ENCODE results near the gene KCMF1. TPM values are rescaled to one million over a fixed set of nuclear protein-coding genes. Genes with fewer than 3 reads are reported as not detected.
A peak's percentile ranks its signal among the peaks of the same experiment; 100 is the strongest.

Gene KCMF1
- total and polyA plus RNA-seq, 2 donors, result 39.7 to 42.7 TPM

DNA sequence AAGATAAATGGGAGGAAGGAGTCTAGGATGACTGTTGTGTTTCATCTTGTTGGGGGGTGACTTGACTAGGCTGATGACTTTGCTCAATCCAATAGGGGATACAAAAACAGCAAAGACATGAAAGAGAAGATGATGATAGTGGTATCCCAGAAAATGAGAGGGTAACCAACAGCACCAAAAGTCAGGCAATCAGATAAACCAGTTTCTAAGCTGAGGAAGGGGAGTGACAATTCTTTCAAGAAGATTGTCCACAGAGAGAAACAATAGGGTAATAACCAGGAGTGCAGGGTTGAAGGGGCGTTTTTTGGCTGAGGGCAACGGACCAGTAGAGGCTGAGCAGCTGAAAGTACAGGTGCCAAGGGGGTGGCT lies 7.7 kb upstream of the KCMF1 start:
- H3K27ac ChIP-seq (ENCODE audit: low read depth), result no peak overlapping the region
- no peak for DNase-seq (ENCODE audit: extremely low spot score)
- no peaks in the 10 kb centered on the region for H3K36me3 ChIP-seq (ENCODE audit: insufficient read depth)
- H3K4me1 ChIP-seq (ENCODE audit: insufficient read depth), result peaks cover 2% of the 10 kb centered on the region
- H3K4me3 ChIP-seq (ENCODE audit: low read depth, low read length), result no peak overlapping the region
- 92% methylated on average over 2 of the region's 2 CpGs for WGBS

DNA sequence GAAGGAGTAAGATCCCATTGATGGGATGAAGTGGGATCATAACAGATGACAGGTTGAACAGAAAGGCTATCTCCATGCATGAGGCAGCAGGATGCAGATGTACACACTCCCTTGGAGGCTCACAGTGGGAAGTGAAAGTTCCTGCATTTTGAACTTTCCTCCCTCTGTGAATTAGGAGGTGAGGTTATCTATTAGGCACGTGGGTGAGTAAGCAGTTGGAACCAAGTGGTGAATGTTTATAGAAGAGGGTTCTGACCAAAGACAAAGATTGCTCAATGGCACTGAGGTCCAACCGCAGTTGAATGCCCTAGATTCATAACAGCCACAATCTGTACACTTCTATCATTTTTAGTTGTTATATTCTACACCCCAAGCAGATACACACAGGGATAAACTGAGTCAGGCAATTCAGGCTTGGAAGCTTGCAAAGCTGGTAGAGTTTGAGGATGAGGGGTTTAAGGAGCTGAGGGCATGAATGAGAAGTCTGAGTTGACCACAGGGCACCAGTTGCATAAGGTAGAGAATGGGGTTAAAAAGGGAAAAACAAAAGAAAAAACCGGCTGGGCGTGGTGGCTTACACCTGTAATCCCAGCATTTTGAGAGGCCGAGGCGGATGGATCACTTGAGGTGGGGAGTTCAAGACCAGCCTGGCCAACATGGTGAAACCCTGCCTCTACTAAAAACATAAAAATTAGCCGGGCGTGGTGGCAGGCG lies 7.1 kb upstream of the KCMF1 start:
- Histone ChIP-seq H3K36me3 (ENCODE audit: insufficient read depth) (no peaks in the 10 kb centered on the region), H3K4me3 (ENCODE audit: low read depth, low read length) (no peak overlapping the region), H3K4me1 (ENCODE audit: insufficient read depth) (peaks cover 2% of the 10 kb centered on the region), H3K27ac (ENCODE audit: low read depth) (no peak overlapping the region)
- DNase-seq (ENCODE audit: extremely low spot score), result no peak
- WGBS, result 86% methylated on average over 9 of the region's 9 CpGs

DNA sequence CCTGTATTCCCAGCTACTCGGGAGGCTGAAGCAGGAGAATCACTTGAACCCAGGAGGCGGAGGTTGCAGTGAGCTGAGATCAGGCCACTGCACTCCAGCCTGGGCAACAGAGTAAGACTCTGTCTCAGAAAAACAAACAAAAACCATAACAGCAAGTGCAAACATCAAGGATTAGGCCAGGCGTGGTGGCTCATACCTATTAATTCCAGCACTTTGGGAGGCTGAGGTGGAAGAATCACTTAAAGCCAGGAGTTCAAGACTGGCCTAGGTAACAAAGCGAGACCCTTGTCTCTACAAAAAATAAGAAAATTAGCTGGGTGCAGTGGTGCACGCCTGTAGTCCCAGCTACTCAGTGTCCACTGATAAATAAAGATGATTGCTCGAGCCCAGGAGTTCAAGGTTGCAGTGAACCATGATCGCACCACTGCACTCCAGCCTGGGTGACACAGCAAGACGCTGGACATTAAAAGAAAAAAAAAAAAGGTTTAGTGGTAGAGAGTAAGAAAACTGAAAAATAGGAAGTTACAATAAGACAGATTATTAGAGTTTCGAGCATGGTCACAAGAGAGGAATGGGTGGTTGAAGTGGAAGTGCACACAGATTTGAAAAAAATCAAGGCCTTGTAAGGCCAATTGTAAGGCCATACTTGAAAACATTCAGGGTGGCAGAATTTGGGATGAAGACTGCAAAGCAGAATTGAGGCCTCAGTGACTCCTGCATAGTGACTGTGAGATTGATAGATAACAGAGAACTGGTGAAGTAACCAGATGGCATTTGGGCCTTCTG lies 6.4 kb upstream of the KCMF1 start:
- no peak overlapping the region for H3K27ac ChIP-seq (ENCODE audit: low read depth)
- DNase-seq (ENCODE audit: extremely low spot score), result no peak
- H3K4me3 ChIP-seq (ENCODE audit: low read depth, low read length), result no peak overlapping the region
- no peaks in the 10 kb centered on the region for H3K4me1 ChIP-seq (ENCODE audit: insufficient read depth)
- 93% methylated on average over 9 of the region's 9 CpGs for WGBS
- no peaks in the 10 kb centered on the region for H3K36me3 ChIP-seq (ENCODE audit: insufficient read depth)

DNA sequence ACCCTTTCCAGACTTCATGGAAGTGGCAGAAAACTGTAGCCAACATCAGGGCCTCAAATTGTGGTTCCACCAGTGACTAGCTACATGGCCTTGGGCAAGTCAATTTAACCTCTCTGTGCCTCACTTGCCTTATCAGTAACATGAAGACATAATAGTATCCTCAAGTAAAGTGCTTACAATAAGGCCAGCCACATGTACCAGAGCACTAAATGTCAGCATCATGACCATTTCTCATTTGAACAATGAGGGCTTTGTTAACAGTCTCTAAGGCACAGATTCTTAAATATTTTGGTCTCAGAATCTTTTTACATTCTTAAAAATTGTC lies 5.8 kb upstream of the KCMF1 start:
- Histone ChIP-seq H3K4me3 (ENCODE audit: low read depth, low read length) (no peak overlapping the region), H3K36me3 (ENCODE audit: insufficient read depth) (no peaks in the 10 kb centered on the region), H3K4me1 (ENCODE audit: insufficient read depth) (no peaks in the 10 kb centered on the region), H3K27ac (ENCODE audit: low read depth) (no peak overlapping the region)
- no peak for DNase-seq (ENCODE audit: extremely low spot score)

DNA sequence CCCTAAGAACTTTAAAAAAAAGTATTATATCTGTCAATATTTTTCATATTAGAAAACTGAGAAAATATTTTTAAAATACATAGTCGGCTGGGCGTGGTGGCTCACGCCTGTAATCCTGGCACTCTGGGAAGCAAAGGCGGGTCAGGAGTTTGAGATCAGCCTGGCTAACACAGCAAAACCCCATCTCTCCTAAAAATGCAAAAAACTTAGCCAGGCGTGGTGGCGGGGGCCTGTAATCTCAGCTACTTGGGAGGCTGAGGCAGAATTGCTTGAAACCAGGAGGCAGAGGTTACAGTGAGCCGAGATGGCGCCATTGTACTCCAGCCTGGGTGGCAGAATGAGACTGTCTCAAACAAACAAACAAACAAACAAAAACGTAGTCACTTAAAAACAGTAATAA lies 5.1 kb upstream of the KCMF1 start:
- WGBS, result 96% methylated on average over 9 of the region's 9 CpGs
- Histone ChIP-seq H3K4me1 (ENCODE audit: insufficient read depth) (no peaks in the 10 kb centered on the region), H3K4me3 (ENCODE audit: low read depth, low read length) (no peak overlapping the region), H3K27ac (ENCODE audit: low read depth) (no peak overlapping the region), H3K36me3 (ENCODE audit: insufficient read depth) (no peaks in the 10 kb centered on the region)
- DNase-seq (ENCODE audit: extremely low spot score), result no peak

DNA sequence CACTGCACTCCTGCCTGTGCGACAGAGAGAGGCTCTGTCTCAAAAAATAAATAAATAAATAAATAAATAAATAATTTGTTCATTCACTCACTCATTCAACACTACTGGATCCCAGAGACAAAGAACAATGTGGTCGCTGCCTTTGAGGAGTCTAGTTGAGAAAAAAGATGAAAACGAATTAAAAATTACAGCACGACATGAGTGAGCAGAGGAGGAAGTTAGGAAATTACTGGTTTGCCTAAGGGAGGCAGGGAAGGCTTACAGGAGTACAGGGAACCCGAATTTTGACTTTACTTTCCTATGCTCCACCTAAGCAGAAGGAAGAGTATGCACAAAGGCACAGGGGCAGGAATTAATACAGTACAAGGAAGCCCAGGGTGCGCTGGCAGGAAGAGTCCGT lies 4.2 kb upstream of the KCMF1 start:
- no peak overlapping the region for H3K27ac ChIP-seq (ENCODE audit: low read depth)
- DNase-seq (ENCODE audit: extremely low spot score), result no peak
- no peaks in the 10 kb centered on the region for H3K4me1 ChIP-seq (ENCODE audit: insufficient read depth)
- no peaks in the 10 kb centered on the region for H3K36me3 ChIP-seq (ENCODE audit: insufficient read depth)
- H3K4me3 ChIP-seq (ENCODE audit: low read depth, low read length), result no peak overlapping the region
- 95% methylated on average over 7 of the region's 7 CpGs for WGBS

DNA sequence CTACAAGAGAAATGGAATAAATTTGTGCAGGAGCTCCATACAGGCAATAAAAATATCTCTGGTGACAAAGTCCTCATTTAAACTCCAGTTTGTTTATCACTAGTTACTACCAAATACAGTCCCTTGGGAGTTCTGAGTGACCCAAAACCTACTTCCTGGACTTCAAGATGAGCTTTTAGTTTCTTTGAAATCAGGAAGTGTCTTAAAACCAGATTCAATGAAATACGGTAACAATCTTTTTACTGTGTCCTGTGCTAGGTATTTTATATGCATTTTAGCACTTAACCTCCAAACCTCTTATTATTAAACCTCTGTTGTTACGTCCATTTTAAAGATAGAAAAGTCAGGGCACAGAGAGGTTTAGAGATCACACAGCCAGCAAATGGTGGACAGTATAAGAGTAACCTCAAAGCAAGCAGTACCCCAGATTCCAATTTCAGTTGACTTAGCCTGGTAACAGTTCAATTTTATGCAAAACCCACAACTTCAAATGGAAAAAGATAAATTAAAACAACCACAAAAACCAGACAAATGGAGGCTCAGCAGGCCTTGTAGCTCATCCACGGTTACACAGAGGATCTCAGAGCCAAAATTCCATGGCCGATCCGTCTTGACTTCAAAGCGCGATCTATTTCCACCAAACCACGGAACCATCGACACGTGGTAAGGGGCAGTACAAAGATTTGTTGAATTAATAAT lies 1.3 kb upstream of the KCMF1 start:
- Histone ChIP-seq H3K4me1 (ENCODE audit: insufficient read depth) (no peaks in the 10 kb centered on the region), H3K4me3 (ENCODE audit: low read depth, low read length) (peak overlapping the region; percentile 100), H3K27ac (ENCODE audit: low read depth) (no peak overlapping the region), H3K36me3 (ENCODE audit: insufficient read depth) (no peaks in the 10 kb centered on the region)
- WGBS, result 2% methylated on average over 10 of the region's 10 CpGs
- no peak for DNase-seq (ENCODE audit: extremely low spot score)

DNA sequence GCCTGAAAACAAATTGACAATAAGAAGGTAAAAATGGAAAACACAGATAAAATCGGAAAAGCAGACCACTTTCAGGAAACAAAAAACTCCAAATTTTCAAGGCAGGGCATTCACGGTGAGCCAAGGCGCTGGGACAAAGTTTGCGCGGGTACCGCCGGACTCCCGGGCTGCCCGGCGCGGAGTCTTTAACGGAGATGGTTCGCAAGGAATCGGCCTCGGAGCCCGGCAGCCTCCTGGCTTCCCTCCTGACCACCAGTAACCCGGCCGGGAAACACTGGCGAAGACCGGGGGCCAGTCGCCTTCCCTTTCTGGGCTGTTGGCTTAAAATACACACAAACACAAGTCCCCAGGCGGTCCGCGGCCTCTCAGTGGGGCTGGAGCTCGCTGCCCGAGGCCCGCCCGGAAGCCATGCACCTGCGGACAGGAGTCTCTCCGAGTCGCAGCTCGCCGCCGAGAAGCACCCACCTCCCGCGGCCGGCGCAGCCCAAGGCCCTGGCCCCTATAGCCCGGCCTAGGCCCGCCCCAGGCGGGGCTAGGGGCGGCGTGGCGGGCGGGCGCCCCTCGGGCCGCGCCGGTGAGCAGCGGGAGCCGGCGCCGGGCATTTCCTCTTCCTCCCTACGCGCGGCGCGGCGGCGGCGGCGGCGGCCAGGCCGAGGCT lies 622 bp upstream of the KCMF1 start:
- Histone ChIP-seq H3K4me3 (ENCODE audit: low read depth, low read length) (peak overlapping the region; percentile 100), H3K27ac (ENCODE audit: low read depth) (peak overlapping the region; percentile 99), H3K36me3 (ENCODE audit: insufficient read depth) (no peaks in the 10 kb centered on the region), H3K4me1 (ENCODE audit: insufficient read depth) (no peaks in the 10 kb centered on the region)
- no peak for DNase-seq (ENCODE audit: extremely low spot score)
- under 1% methylated on average over 65 of the region's 65 CpGs for WGBS

DNA sequence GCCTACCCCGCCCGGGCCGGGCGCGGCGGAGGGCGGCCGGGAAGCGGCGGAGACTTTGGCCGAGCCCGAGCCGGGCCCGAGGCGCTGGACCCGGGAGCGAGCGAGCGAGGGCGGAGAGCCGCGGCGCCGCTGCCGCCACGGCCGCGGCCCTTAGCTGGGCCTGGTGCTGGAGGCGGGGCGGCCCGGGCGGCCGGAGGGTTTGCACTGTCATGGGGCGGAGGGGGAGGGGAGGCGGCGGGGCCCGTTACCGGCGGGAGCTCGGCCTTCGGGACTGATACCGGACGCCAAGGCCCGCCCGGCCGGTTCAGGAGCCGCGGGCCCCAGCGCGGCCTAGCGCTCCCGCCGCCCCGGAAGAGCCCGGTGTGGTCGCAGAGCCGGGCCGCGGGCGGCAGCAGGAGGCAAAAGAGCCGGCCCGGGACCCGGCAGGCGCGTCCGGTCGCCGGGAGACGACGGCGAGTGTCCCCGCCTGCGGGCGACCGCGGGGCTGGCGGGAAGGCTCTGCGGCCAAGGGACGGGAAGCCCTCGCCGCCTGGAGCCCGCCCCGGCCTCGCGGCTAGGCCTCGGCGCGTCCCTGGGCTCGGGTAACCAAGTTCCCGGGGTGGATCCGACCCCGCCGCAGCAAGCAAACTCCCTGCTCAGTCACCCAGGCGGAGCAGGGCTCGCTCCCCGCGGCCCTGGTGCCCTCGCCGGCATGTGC lies 697 bp downstream of the KCMF1 start:
- Histone ChIP-seq H3K27ac (ENCODE audit: low read depth) (peak overlapping the region; percentile 99), H3K4me1 (ENCODE audit: insufficient read depth) (no peaks in the 10 kb centered on the region), H3K4me3 (ENCODE audit: low read depth, low read length) (peak overlapping the region; percentile 100), H3K36me3 (ENCODE audit: insufficient read depth) (no peaks in the 10 kb centered on the region)
- no peak for DNase-seq (ENCODE audit: extremely low spot score)
- under 1% methylated on average over 99 of the region's 99 CpGs for WGBS

DNA sequence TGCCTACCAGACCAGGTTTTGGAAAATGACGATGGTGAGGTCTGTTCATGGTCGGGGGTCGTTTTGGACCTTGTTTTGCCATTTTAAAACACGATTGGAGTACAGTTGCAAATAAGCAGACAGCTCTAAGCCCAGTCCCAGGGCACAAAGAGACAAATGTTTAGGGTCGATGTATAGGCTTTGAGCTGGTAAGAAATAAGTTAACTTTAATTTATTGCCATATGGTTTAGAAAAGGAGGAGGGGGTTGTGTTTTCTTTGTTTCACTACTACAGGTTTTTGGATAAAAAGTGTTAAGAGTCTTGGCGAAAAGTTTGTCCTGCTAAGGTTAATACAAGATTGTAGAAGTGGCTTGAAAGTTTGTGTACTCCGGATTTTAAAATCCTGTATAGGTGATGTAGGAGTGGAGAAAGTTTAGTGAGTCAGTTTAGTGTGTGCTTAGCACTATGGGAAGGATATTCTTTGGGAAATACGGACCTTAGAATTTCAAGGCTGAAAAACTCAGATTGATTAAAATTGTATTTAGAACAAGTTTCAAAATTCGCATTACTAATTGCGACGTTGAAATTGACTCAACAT lies 1.3 kb downstream of the KCMF1 start:
- H3K36me3 ChIP-seq (ENCODE audit: insufficient read depth), result no peaks in the 10 kb centered on the region
- 10% methylated on average over 11 of the region's 11 CpGs for WGBS
- DNase-seq (ENCODE audit: extremely low spot score), result no peak
- no peaks in the 10 kb centered on the region for H3K4me1 ChIP-seq (ENCODE audit: insufficient read depth)
- peak overlapping the region; percentile 99 for H3K27ac ChIP-seq (ENCODE audit: low read depth)
- H3K4me3 ChIP-seq (ENCODE audit: low read depth, low read length), result peak overlapping the region; percentile 100

DNA sequence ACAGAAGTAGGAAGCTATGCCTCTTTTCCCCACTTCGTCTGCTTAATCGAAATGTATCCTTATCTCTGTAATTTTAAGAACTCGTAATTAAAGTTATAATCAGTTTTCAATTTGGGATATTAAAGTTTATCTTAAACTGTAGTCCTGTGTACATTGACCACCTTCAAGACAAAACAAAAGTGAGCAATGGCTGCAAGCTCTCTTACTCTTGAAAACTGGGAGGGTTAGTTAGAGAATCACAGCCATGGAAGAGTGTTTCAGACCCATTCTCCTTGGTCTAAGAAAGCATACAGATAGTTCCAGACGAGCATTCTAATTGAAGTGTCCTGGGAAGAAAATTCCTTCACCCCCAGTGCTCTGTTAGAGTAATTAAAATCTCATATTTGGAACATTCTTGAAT lies 2.0 kb downstream of the KCMF1 start:
- no peak for DNase-seq (ENCODE audit: extremely low spot score)
- Histone ChIP-seq H3K4me3 (ENCODE audit: low read depth, low read length) (peak overlapping the region; percentile 18), H3K36me3 (ENCODE audit: insufficient read depth) (no peaks in the 10 kb centered on the region), H3K4me1 (ENCODE audit: insufficient read depth) (no peaks in the 10 kb centered on the region), H3K27ac (ENCODE audit: low read depth) (no peak overlapping the region)
- 16% methylated on average over 4 of the region's 4 CpGs for WGBS

DNA sequence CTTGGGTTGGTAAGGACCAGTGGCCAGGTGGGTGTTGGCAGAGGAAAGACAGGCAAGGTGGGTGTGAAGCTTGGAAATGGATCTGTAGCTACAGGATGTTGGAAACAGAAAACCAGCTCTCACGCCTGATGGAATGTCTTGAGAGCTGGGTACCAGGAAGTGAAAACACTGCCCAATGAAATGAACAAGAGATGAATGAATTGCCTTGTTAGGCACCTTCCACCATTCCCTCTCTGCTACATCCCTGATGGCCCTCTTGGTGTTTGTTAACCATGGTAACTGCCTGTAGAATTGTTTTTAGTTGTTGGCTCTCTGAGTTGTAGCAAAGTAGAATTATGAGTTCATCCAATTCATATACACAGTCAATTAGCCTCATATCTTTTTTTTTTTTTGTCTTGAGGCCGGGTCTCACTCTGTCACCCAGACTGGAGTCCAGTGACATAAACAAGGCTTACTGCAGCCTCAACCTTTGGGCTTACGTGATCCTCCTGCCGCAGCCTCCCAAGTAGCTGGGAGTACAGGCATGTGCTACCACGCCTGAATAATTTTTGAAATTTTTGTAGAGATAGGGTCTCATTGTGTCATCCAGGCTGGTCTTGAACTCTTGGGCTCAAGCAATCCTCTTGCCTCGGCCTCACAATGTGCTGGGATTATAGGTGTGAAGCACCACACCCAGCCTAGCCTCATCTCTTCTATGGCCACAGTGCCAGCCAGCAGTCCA lies 9.5 kb downstream of the KCMF1 start:
- Histone ChIP-seq H3K4me3 (ENCODE audit: low read depth, low read length) (no peak overlapping the region), H3K4me1 (ENCODE audit: insufficient read depth) (no peaks in the 10 kb centered on the region), H3K27ac (ENCODE audit: low read depth) (no peak overlapping the region), H3K36me3 (ENCODE audit: insufficient read depth) (no peaks in the 10 kb centered on the region)
- DNase-seq (ENCODE audit: extremely low spot score), result no peak
- 82% methylated on average over 6 of the region's 6 CpGs for WGBS

Measured in urinary bladder (tissue), 4 donors.